Spinal cord (tissue), 10 donors: ENCODE results near the gene PADI3. TPM values are rescaled to one million over a fixed set of nuclear protein-coding genes. Genes with fewer than 3 reads are reported as not detected.

Experiments
- DNase-seq, 6 donors: peaks; one replicate each; pipeline versions ENCODE4 v3.0.0 to v3.0.0-alpha.2; 2013 to 2015; ENCODE audit warnings: low spot score in 6 of 6, low read depth in 4 of 6
- H3K27ac ChIP-seq: one replicate; pipeline ENCODE4 v1.5.1; 2013; ENCODE audit warnings: low read depth, low read length, control low read depth
- H3K27me3 ChIP-seq: one replicate; pipeline ENCODE4 v1.6.1; 2013; ENCODE audit warnings: low read length; ENCODE audit not compliant: control insufficient read depth, insufficient read depth
- H3K36me3 ChIP-seq: one replicate; pipeline ENCODE4 v1.6.1; 2013; ENCODE audit warnings: low read length; ENCODE audit not compliant: control insufficient read depth, insufficient read depth
- H3K4me1 ChIP-seq: one replicate; pipeline ENCODE4 v1.6.1; 2013; ENCODE audit warnings: low read length; ENCODE audit not compliant: control insufficient read depth, insufficient read depth
- H3K4me3 ChIP-seq: one replicate; pipeline ENCODE4 v1.5.1; 2013; ENCODE audit warnings: low read depth, low read length, control low read depth
- H3K9me3 ChIP-seq: one replicate; pipeline ENCODE4 v1.6.1; 2013; ENCODE audit warnings: low read length; ENCODE audit not compliant: control insufficient read depth, insufficient read depth
- WGBS: methylation state at CpG from one replicate; pipeline ENCODE4 v1.1.5; 2013; ENCODE audit warnings: missing lambda C conversion rate; ENCODE audit not compliant: insufficient coverage; 5-methylcytosine and 5-hydroxymethylcytosine counted together
- polyA plus RNA-seq, 2 donors: library from polyadenylated mRNA; unstranded; fragments of 120-200 nt; gene quantifications; one replicate each; pipeline ENCODE4 v1.2.1, GENCODE V29; 2013; ENCODE audit not compliant: insufficient read length in 2 of 2
- total RNA-seq, 2 donors: library from RNA; depleted of rRNA in 1 of 2; stranded (reverse); fragments of 120-200 nt in 1 of 2; fragments of >200 nt in 1 of 2; gene quantifications; one replicate each; pipeline versions ENCODE4 v1.2.3 to v1.2.4, GENCODE V29; 2013 to 2014
- donor health status: healthy.

PADI3 gene
- total and polyA plus RNA-seq, 4 donors = not detected

DNA sequence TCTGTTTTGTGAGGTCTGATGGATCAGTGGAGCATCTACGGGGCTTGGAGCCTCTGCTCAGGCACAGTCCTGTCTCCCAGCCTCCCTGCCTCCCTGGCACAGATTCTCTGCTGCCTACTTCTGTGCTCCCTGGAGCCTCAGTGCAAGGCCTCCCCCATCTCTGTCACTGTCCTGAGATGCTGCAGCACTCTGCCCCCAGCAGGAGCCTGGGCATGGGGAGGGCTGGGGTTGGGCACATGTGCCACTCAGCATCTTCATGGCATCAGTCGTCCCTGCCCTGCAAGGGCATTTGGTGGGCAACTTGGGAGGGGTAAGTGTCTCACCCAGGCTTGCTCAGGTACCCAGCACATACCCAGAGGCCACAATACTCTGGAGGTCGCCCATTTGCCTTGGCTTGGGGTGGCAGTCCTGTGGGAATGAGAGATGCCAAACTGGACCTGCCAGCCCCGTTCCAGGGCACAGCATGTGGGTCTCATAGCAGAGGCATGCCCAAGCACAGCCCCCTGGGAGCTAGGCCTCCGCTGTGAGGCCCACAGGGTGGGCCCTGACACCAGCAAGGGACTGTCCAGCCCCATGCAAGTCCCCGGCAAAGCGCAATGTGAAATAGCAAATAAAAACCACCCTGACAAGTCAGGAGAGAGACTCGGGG lies 28.7 kb downstream of the PADI3 start:
- no peak overlapping the region for H3K4me3 ChIP-seq
- DNase-seq = no peak
- 88% methylated on average over 4 of the region's 8 CpGs for WGBS
- H3K4me1 ChIP-seq = no peaks in the 10 kb centered on the region
- no peaks in the 10 kb centered on the region for H3K27me3 ChIP-seq
- H3K27ac ChIP-seq = no peak overlapping the region
- no peaks in the 10 kb centered on the region for H3K9me3 ChIP-seq
- no peaks in the 10 kb centered on the region for H3K36me3 ChIP-seq

DNA sequence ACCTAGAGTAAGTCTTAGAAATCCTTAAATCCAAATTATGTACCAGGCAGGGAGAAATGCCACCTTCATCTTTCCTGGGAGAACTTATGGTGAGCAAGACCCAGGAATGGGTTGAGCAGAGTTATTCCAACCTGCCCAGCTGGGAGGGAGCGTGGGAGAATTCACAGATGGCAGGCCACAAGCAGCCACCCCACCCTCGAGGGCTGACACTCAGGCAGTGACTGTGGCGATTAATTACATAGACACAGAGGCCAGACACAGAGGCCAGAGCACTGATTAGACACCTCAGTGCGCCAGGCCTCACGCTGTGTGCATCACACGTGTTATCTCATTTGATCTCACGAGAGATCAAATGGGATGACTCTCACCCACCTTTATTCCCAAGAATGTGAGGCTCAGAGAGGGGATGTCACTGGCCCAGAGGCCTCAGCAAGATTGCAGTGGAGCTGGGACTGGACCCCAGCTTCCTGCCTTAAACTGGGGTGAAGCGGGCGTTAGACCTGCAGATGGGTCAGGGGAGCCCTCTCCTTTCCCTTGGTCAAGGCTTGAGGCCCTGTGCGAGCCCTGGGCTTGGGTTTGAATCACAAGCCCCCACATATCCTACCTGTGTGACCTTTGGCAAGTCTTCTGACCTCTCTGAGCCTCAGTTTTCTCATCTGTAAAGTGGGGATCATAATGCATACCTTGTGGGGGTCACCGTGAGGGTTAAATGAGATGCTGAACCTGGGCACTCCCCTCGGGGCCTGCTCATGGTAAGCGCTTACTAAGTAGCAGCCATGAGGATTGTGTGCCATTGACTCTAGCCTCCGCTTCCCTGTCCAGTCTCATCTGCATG lies 30.3 kb downstream of the PADI3 start:
- WGBS = 79% methylated on average over 13 of the region's 14 CpGs
- H3K27ac ChIP-seq = no peak overlapping the region
- H3K36me3 ChIP-seq = no peaks in the 10 kb centered on the region
- H3K4me1 ChIP-seq = no peaks in the 10 kb centered on the region
- no peaks in the 10 kb centered on the region for H3K9me3 ChIP-seq
- no peak for DNase-seq
- H3K4me3 ChIP-seq = no peak overlapping the region
- H3K27me3 ChIP-seq = no peaks in the 10 kb centered on the region

DNA sequence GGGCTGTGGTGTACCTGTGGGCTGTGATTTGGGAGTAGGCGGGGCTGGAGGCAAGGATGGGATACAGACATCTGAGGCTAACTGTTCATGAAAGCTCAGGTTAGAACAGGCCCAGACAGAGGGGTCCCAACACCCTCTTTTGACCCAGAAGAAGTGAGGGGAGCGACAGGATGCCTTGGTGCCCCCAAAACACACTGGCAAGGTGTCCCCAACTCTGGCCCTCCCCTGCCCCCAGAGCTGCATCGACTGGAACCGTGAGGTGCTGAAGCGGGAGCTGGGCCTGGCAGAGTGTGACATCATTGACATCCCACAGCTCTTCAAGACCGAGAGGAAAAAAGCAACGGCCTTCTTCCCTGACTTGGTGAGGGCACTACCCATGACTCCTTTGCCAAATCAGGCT lies 31.5 kb downstream of the PADI3 start:
- Histone ChIP-seq H3K4me3 (no peak overlapping the region), H3K9me3 (no peaks in the 10 kb centered on the region), H3K4me1 (no peaks in the 10 kb centered on the region), H3K36me3 (no peaks in the 10 kb centered on the region), H3K27me3 (no peaks in the 10 kb centered on the region), H3K27ac (no peak overlapping the region)
- no peak for DNase-seq
- WGBS = 98% methylated on average over 4 of the region's 7 CpGs

DNA sequence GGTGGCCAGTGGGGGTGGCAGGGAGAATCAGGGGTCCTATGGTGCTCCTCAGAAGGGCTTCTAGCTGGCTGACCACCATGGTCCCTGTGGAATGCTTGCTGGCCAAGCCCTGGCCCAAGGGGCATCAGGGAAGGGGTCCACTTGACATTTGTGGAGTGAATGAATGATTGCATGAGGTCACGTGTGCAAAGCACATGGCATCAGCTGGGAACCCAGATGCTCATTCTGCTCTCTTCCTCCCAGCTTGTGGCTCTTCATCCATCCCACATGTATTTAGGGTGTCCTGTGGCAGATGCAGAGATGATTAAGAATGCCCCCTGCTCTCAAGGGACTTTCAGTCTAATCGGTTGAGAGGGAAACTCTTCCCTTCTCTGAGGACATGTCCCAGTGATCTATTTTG lies 32.0 kb downstream of the PADI3 start:
- Histone ChIP-seq H3K36me3 (no peaks in the 10 kb centered on the region), H3K27me3 (no peaks in the 10 kb centered on the region), H3K9me3 (no peaks in the 10 kb centered on the region), H3K4me3 (no peak overlapping the region), H3K4me1 (no peaks in the 10 kb centered on the region), H3K27ac (no peak overlapping the region)
- DNase-seq = no peak
- 80% methylated on average over 1 of the region's 2 CpGs for WGBS

DNA sequence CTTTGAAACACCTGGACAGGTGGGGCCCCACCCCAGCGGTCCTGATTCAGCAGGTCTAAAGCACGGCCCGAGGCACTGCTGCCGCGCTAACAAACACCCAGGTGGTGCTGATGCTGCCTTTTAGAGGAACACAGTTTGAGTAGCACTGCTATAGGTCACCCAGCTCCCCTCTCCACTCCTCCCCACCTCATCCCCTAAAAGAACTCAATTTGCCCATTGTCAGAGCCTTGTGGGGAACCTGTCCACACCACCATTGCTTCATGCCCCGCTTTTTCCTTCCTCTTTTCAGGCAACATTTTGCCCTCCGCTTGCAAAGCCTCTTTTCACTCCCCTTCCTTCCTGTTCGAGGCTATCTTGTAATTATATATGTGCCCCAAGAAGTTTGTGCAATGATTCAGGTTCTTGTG lies 32.9 kb downstream of the PADI3 start:
- H3K27ac ChIP-seq = no peak overlapping the region
- H3K4me1 ChIP-seq = no peaks in the 10 kb centered on the region
- DNase-seq = no peak
- H3K27me3 ChIP-seq = no peaks in the 10 kb centered on the region
- no peaks in the 10 kb centered on the region for H3K36me3 ChIP-seq
- WGBS = 84% methylated on average over 5 of the region's 8 CpGs
- H3K9me3 ChIP-seq = no peaks in the 10 kb centered on the region
- no peak overlapping the region for H3K4me3 ChIP-seq

DNA sequence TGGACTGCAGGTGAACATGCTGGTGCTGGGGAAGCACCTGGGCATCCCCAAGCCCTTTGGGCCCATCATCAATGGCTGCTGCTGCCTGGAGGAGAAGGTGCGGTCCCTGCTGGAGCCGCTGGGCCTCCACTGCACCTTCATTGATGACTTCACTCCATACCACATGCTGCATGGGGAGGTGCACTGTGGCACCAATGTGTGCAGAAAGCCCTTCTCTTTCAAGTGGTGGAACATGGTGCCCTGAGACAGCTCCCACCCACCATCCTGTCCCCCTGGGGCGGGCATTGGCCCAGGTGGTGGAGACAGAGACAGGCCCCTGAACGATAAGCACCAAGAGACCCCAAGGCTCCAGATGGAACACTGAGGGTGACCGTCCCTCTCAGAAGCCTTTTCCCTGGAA lies 33.9 kb downstream of the PADI3 start:
- DNase-seq = no peak
- H3K27ac ChIP-seq = no peak overlapping the region
- H3K4me3 ChIP-seq = no peak overlapping the region
- no peaks in the 10 kb centered on the region for H3K36me3 ChIP-seq
- H3K9me3 ChIP-seq = no peaks in the 10 kb centered on the region
- WGBS = 89% methylated on average over 4 of the region's 5 CpGs
- no peaks in the 10 kb centered on the region for H3K27me3 ChIP-seq
- no peaks in the 10 kb centered on the region for H3K4me1 ChIP-seq

DNA sequence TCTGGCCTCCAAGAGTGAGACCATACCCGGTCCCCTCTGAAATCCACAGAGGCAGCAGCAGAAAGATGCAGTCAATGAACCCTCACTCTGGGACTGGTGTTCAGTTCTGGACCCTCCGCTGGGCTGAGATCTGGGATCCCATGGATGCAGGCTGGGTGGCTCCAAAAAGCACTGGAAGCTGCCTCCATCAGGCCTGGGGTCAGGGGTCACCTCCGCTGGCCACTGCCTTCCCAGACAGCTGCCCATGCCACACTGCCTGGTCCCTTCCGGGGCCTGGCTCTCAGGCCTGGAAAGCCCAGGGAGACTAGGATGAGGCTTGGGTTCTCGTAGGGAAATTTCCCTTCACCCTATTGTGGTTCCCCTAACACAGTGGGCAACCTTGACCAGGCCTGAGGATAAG lies 37.7 kb downstream of the PADI3 start:
- Histone ChIP-seq H3K4me1 (no peaks in the 10 kb centered on the region), H3K27ac (no peak overlapping the region), H3K9me3 (no peaks in the 10 kb centered on the region), H3K4me3 (no peak overlapping the region), H3K36me3 (no peaks in the 10 kb centered on the region), H3K27me3 (no peaks in the 10 kb centered on the region)
- 95% methylated on average over 5 of the region's 5 CpGs for WGBS
- no peak for DNase-seq

DNA sequence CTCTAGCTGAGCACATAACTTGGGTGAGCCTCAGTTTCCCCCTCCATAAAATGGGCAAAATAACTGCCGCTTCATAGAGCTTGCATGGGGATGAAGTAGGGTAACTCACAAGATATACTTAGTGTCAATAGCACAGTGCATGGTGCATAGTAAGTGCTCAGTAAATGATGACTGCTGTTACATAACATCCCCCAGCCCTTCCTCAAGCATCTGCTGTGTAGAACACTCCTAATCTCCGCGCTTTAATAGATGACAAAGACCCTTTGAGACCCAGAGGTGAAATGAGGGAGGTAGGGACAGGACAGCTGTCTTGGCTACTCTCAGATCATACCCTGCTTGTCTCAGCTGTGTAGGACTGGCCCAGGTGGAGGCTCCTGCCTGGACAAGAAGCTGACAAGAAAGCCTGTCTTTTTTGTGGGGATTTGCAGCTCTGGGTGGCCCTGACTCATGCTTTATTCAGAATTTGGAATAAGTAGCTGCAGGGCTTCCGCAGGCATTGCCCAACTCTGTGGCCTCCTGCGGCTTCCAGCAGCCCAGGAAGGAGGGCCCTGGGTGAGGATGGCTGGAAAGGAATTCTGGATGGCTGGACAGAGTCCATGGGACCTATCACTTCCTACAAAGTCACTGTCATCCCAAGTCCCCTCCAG lies 38.4 kb downstream of the PADI3 start:
- WGBS = 100% methylated on average over 2 of the region's 5 CpGs
- no peaks in the 10 kb centered on the region for H3K36me3 ChIP-seq
- no peak overlapping the region for H3K4me3 ChIP-seq
- no peak overlapping the region for H3K27ac ChIP-seq
- no peak for DNase-seq
- no peaks in the 10 kb centered on the region for H3K27me3 ChIP-seq
- no peaks in the 10 kb centered on the region for H3K9me3 ChIP-seq
- H3K4me1 ChIP-seq = no peaks in the 10 kb centered on the region

DNA sequence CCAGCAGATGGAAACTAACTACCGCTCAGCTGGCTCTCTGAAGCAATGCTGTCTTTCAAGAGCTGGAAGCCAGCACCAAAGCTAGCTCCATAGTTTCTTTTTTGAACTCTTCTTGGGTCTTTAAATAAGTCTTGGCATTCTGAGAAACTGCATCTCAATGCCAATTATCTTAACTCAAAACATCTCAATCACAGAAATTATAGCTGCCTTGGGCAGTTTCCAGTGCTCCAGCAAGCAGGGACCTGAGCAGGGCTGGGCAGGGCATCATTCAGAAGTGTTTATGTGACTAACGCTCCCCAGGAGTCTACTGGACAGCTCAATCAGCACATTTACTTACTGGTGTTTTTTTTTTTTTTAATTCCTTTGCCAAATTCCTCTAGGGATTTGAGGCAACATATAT lies 40.8 kb downstream of the PADI3 start:
- H3K9me3 ChIP-seq = no peaks in the 10 kb centered on the region
- DNase-seq = peak in 1 of 6 donors; percentile 36
- no peaks in the 10 kb centered on the region for H3K27me3 ChIP-seq
- WGBS = 80% methylated on average over 1 of the region's 2 CpGs
- no peak overlapping the region for H3K27ac ChIP-seq
- no peak overlapping the region for H3K4me3 ChIP-seq
- H3K4me1 ChIP-seq = no peaks in the 10 kb centered on the region
- H3K36me3 ChIP-seq = no peaks in the 10 kb centered on the region
